COLO668 (cell line): Measurements from ENCODE around the gene EPB41.
"Not testable (repeated sequence)": the region's sequence is repeated elsewhere in the genome, so short reads cannot be mapped to it uniquely, and the experiment has no call there.

Experiments
- DNase-seq: peaks from one replicate; lab custom pipeline; 2025; ENCODE audit not compliant: unreplicated experiment; lab: John Stamatoyannopoulos, UW

Gene EPB41

GRCh38 chr1:29124366-29125236 lies 210.2 kb downstream of the EPB41 start:
- peak; percentile 61 for DNase-seq

DNA sequence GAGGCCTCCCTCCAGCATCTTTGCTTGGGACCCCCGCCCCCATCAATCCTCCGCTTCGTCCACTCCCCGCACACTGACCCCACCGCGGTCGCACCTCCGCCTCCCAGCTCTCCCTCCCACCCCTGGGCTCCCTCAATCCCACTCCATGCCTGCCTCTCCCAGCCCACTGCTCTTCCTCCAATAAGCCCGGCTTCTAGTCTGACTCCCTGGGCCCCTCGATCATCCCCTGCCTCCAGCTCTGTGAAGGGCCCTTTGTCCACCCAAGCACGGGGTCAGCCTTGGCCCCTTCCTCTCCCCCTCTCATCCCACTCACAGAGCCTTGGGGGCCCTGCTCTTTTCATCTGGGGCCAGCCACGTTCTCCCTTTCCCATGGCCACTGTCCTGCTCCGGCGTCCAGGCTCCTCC lies 210.9 kb downstream of the EPB41 start:
- DNase-seq = no peak

DNA sequence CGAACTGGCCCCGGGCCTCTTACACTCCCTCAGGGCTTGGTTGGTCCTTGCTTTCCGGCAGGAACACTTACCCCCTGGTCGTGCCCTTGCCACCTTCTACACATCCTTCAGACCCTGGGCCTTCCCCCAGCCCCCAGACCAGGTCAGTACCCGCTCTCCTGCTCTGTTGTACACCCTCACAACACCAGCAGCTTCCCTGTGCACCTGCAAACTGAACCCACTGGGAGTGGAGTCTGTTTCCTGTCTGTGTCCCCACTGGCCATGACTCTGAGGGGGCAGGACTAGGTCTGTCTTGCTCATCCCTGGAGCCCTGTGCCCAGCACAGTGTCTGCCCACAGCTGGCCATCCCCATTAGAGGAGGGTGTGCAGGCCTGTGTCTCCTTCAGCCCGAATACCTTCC lies 211.4 kb downstream of the EPB41 start:
- no peak for DNase-seq

- DNase-seq = no peak
Measured at GRCh38 chr1:29126198-29126597, 211.8 kb downstream of the EPB41 start.

- no peak for DNase-seq
Measured at GRCh38 chr1:29128739-29129138, 214.4 kb downstream of the EPB41 start.

DNA sequence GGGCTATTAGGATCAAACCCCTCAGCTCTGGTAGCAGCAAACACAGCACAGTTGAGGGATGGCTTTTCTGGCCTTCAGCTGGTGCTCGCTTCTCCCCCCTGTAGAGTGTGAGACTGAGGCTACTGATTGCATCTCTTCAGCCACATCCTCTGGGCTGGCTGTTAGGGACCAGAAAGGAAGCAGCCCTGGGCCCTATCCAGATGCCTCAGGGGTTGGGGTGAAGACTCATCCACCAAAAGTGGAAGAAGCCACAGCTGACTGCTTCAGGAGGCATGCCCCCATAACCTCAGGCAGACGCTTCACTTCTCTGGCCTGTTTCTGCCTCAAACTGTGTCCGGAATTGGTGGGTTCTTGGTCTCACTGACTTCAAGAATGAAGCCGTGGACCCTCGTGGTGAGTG lies 215.5 kb downstream of the EPB41 start:
- DNase-seq = no peak

DNA sequence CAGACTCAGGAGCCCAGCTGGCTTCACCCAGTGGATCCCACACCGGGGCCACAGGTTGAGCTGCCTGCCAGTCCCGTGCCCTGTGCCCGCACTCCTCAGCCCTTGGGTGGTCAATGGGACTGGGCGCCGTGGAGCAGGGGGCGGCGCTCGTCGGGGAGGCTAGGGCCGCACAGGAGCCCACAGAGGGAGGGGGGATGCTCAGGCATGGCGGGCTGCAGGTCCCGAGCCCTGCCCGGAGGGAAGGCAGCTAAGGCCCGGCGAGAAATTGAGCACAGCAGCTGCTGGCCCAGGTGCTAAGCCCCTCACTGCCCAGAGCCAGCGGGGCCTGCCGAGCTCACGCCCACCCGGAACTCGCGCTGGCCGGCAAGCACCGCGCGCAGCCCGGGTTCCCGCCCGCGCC lies 216.7 kb downstream of the EPB41 start:
- DNase-seq = not testable (repeated sequence)

- DNase-seq = peak; percentile 55
Measured at GRCh38 chr1:29133861-29134694, 219.7 kb downstream of the EPB41 start.

DNA sequence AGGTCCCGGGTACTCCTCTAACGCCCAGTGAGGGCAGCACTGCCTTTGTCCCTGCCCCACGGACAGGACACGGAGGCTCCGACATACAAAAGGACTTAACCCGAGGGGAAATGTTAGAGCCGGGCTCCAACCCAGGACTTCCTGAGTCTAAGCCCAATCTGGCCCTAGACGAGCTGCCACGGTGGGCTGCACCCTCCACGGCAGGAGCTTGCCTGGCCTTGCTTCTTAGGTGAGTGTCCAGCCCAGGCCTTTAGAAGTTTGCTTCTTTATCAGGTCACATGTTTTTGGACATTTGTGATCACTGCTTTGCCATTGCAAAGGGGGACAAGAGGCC lies 220.3 kb downstream of the EPB41 start:
- DNase-seq = no peak

GRCh38 chr1:29136391-29136915 lies 222.1 kb downstream of the EPB41 start:
- peak; percentile 36 for DNase-seq

DNA sequence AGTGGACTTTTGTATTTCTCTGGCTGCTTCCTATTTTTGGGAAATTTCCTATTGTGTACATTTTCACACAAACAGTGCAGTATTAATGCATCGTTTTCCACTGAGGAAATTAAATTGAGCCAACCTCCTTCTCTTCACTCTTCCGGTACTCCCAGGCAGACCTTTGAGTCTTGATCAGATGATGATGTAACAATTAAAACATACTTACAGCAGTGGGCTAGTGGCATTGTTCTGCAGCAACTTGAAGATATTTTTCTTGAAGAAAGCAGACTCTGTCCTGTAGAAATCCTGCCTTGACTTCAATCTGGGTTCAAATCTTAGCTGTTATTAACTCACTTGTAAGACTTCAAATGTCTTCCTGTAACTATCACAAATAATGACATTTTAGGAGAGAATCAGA lies 228.3 kb downstream of the EPB41 start:
- DNase-seq = no peak

- DNase-seq = no peak
Measured at GRCh38 chr1:29144178-29144577, 229.8 kb downstream of the EPB41 start.

DNA sequence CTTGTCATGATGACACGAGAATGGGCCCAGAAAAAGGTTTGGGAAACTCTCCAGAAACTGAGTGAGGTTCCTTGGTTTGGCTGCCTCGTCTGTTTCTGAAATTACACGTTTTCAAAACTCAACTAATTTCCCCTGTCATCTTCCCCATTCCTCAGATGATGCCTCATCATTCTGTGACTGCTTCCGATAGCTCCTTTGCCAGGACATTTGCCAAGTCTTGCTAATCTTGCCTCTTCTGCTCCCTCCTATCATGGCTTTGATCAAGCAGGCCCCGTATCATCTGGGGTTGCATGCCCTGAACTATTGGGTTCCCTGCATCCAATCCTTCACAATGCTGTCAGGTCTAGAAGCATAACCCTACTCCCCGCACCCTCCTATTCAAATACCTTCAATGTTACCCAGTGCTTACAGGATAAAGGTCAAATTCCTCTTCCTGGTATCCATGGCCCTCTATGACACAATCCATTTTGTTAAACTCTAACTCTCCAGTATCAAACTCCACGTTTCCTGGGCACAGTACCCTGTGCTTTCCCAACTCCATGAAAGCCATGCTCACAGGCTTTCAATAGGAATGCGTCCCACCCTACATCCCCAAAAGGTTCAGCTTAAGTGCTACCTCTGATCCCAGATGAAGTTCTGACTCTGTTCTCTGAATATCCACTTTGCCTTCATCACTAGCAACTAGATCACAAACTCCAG lies 231.5 kb downstream of the EPB41 start:
- DNase-seq = no peak

DNA sequence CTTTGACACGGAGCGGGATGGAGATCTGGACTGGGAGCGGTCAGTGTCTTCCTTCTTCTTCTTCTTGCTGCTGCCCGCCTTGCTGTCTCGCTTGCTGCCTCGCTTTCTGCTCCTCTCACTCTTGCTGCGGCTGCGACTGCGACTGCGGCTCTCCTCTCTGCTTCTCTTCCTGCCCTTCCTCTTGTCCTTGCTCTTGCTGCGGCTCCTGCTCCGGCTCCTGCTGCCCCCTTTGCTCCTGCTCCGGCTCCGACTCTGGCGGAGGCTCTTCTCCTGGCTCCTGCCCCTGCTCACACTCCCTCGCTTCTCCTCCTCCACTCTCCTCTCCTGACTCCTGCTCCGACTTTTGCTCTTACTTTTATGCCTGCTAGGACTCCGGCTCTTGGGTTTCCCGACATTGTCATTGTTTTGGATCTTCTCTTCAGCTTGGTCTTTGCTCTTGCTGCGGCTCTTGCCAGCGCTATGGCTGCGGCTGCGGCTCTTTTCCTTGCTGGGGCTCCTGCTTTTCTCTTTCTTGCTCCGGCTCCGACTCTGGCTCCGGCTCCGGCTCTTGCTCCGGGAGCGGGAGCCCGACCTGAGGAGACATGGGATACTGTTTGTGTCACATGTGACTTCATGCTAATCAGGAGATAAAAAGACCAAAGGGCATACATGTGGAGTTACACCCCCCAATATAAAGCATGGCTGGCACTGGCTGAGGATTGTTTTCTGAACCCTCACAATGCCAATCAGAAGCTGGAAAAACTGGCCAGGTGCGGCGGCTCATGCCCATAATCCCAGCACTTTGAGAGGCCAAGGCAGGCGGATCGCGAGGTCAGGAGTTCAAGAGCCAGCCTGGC lies 234.5 kb downstream of the EPB41 start:
- no peak for DNase-seq

DNA sequence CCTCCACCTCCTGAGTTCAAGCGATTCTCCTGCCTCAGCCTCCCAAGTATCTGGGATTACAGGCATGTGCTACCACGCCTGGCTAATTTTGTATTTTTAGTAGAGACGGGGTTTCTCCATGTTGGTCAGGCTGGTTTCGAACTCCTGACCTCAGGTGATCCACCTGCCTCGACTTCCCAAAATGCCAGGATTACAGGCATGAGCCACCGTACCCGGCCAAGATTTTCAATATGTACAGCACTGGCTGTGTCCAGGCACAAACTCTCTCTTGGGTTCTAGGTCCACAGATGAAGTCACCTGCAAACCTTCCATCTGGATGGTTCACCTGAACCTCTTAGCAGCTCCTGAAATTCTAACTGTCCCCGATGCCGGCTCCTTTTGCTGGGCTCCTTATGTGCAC lies 236.0 kb downstream of the EPB41 start:
- not testable (repeated sequence) for DNase-seq

- no peak for DNase-seq
Measured at GRCh38 chr1:29152046-29152805, 237.9 kb downstream of the EPB41 start.

- DNase-seq = no peak
Measured at GRCh38 chr1:29156543-29157268, 242.3 kb downstream of the EPB41 start.

DNA sequence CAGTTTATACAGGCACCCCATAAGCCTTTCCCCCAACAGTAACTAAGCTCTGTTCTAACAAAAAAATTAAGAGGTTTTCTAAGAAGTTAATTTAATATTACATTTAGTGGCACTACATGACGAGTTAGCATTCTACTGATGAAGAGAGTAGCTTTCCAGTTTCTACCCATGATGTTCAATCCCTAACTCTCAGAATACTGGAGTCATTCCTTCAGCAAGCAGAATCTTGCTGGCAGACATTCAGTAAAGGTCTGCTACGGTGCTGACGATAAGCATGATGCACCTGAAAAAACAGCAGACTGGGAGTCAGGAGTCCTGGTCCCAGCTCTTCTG lies 242.9 kb downstream of the EPB41 start:
- no peak for DNase-seq

GRCh38 chr1:29159773-29160172 lies 245.4 kb downstream of the EPB41 start:
- no peak for DNase-seq
